ENCODE measurements around the gene PIAS1. TPM values are rescaled to one million over a fixed set of nuclear protein-coding genes. Genes with fewer than 3 reads are reported as not detected.

Gene PIAS1
- total and polyA plus RNA-seq, 2 donors (not counting 3 experiments of a cell fraction or from before 2014, with no cell fraction given): 23.7 to 24.2 TPM

DNA sequence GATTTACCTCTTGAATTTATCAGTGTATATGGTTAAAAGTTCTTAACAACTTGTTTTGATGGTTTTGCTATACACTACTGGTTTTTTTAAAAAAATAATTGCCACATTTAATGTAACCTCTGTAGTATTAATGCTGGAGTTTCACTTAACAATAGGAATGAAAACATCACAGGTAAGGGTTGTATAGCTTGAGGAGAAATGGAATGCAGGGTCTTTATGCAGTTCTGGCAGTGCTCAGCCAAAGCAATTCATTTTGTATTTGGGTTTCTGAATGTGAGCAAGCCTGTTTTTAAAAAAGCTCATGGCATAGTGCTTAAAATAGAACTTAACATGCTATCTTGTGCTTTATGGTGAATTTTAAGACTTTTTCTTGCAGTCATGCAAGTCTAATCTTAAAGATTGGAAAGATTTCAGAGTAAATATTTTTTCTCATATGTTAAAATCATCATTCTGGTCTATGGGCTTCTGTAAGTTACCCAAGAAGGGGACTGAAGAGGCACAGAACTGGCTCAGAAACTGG lies 8.9 kb downstream of the PIAS1 start:
- FAIRE-seq (no peak), DNase-seq (ENCODE audit: low read depth, low spot score) (no peak)
- POLR2A ChIA-PET: no interaction called here
- no TSS peak for BruUV-seq (replicated peaks)
- H3K27ac ChIP-seq (ENCODE audit: insufficient read depth, low read depth, low read length): no peak overlapping the region
- no peaks in the 10 kb centered on the region for H3K27me3 ChIP-seq (ENCODE audit: control insufficient read depth in 2 of 2, insufficient read depth in 2 of 2, low read length in 2 of 2)
- intact Hi-C loops (cut with micrococcal nuclease) (no loop called here), dilution Hi-C loops (cut with MboI; ENCODE audit: extremely low pct_ligation_motif_present, low sequenced_read_pairs) (no loop called here)
- TF ChIP-seq JUN (IDR thresholded peaks at IDR 0.05; ENCODE audit: borderline replicate concordance, insufficient read depth, insufficient read length, low read depth): no peak
- no peak for TF ChIP-seq FOS (IDR thresholded peaks at IDR 0.05; ENCODE audit: borderline replicate concordance, insufficient read depth, low read length)
- TF ChIP-seq MYC (IDR thresholded peaks at IDR 0.05; ENCODE audit: low read depth, low read length): no peak
- TF ChIP-seq EZH2 (IDR thresholded peaks at IDR 0.05; ENCODE audit: borderline replicate concordance, low read depth, low read length, severe bottlenecking): no peak
- TF ChIP-seq POLR2A (IDR thresholded peaks at IDR 0.05; ENCODE audit: low read depth, low read length): no peak
- TF ChIP-seq POLR2AphosphoS5 (IDR thresholded peaks at IDR 0.05; ENCODE audit: insufficient read depth, low read depth, low read length): no peak
- TF ChIP-seq GATA2 (IDR thresholded peaks at IDR 0.05; ENCODE audit: insufficient read depth, insufficient read length, low read depth, low read length): no peak
- TF ChIP-seq, protein P1, sequence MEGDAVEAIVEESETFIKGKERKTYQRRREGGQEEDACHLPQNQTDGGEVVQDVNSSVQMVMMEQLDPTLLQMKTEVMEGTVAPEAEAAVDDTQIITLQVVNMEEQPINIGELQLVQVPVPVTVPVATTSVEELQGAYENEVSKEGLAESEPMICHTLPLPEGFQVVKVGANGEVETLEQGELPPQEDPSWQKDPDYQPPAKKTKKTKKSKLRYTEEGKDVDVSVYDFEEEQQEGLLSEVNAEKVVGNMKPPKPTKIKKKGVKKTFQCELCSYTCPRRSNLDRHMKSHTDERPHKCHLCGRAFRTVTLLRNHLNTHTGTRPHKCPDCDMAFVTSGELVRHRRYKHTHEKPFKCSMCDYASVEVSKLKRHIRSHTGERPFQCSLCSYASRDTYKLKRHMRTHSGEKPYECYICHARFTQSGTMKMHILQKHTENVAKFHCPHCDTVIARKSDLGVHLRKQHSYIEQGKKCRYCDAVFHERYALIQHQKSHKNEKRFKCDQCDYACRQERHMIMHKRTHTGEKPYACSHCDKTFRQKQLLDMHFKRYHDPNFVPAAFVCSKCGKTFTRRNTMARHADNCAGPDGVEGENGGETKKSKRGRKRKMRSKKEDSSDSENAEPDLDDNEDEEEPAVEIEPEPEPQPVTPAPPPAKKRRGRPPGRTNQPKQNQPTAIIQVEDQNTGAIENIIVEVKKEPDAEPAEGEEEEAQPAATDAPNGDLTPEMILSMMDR (IDR thresholded peaks at IDR 0.05; ENCODE audit: extremely low read depth in 1 of 2, insufficient read depth in 1 of 2, low read depth in 1 of 2, low read length in 2 of 2): no peak
- TF ChIP-seq, protein P2, sequence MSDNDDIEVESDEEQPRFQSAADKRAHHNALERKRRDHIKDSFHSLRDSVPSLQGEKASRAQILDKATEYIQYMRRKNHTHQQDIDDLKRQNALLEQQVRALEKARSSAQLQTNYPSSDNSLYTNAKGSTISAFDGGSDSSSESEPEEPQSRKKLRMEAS (IDR thresholded peaks at IDR 0.05; ENCODE audit: insufficient read depth, insufficient read length): no peak
- CTCF ChIA-PET: no interaction called here
- H3K9me3 ChIP-seq (replicated peaks; ENCODE audit: control insufficient read depth, insufficient read depth, low read length): no peaks in the 10 kb centered on the region
- no peaks in the 10 kb centered on the region for H3K36me3 ChIP-seq (ENCODE audit: control insufficient read depth in 2 of 2, extremely low read depth in 1 of 2, insufficient read depth in 2 of 2, low read length in 2 of 2)
- no peak overlapping the region for H2AFZ ChIP-seq (ENCODE audit: low read depth, low read length)
- H3K9ac ChIP-seq (replicated peaks; ENCODE audit: extremely low read depth, insufficient read depth, low read length): no peak overlapping the region
- H3K4me3 ChIP-seq (replicated peaks in 1 of 3; ENCODE audit: insufficient read depth in 1 of 3, low read depth in 1 of 3, low read length in 3 of 3): no peak overlapping the region
- no peaks in the 10 kb centered on the region for H3K4me1 ChIP-seq (ENCODE audit: control insufficient read depth, extremely low read depth, insufficient read depth, low read length)
- H4K20me1 ChIP-seq (replicated peaks; ENCODE audit: control insufficient read depth, extremely low read depth, insufficient read depth, low read length): peaks cover 16% of the 10 kb centered on the region
- no peaks in the 10 kb centered on the region for H3K9me1 ChIP-seq (replicated peaks; ENCODE audit: control insufficient read depth, extremely low read depth, insufficient read depth, low read length)
- H3K79me2 ChIP-seq (ENCODE audit: control insufficient read depth, insufficient read depth, low read length): peaks cover 85% of the 10 kb centered on the region
- H3K4me2 ChIP-seq (ENCODE audit: insufficient read depth, low read length): no peak overlapping the region

Measured in endothelial cell of umbilical vein (primary cell).